Heart left ventricle (tissue), 16 donors: ENCODE measurements around the gene FANCE. TPM values are rescaled to one million over a fixed set of nuclear protein-coding genes. Genes with fewer than 3 reads are reported as not detected.
A peak's percentile ranks its signal among the peaks of the same experiment; 100 is the strongest.

Experiments used
- ATAC-seq, 4 donors: fragments of 200-7000 bp; cut with Tn5 transposase; one replicate each; pipeline ENCODE4 v1.9.1; 2020 to 2022; ENCODE audit warnings: moderate library complexity in 4 of 4, mild to moderate bottlenecking in 3 of 4, moderate number of reproducible peaks in 1 of 4
- DNase-seq, 5 donors: peaks; one replicate each; pipeline ENCODE4 v3.0.0-alpha.2; 2020
- H3K27ac ChIP-seq, 12 donors: fragments of 200-600 bp; sonication (generic) in 4 of 12; one replicate each; pipeline versions ENCODE4 v1.5.0 to v1.8.0; 2016 to 2022; ENCODE audit warnings: mild to moderate bottlenecking in 2 of 12
- H3K27me3 ChIP-seq, 9 donors: fragments of 200-600 bp; sonication (generic) in 2 of 9; one replicate each; pipeline versions ENCODE4 v1.5.1 to v1.8.0; 2016 to 2022; ENCODE audit warnings: mild to moderate bottlenecking in 3 of 9
- H3K36me3 ChIP-seq, 9 donors: fragments of 200-600 bp; sonication (generic) in 2 of 9; one replicate each; pipeline versions ENCODE4 v1.5.0 to v1.8.0; 2018 to 2022; ENCODE audit warnings: mild to moderate bottlenecking in 2 of 9
- H3K4me1 ChIP-seq, 12 donors: fragments of 200-600 bp; sonication (generic) in 4 of 12; one replicate each; pipeline versions ENCODE4 v1.5.0 to v1.8.0; 2016 to 2022; ENCODE audit warnings: mild to moderate bottlenecking in 3 of 12
- H3K4me3 ChIP-seq, 12 donors: fragments of 200-600 bp; sonication (generic) in 4 of 12; one replicate each; pipeline versions ENCODE4 v1.5.0 to v1.8.0; 2017 to 2022; ENCODE audit warnings: mild to moderate bottlenecking in 9 of 12, moderate library complexity in 4 of 12
- H3K9me3 ChIP-seq, 12 donors: fragments of 200-600 bp; sonication (generic) in 4 of 12; one replicate each; pipeline versions ENCODE4 v1.5.0 to v1.8.0; 2016 to 2022; ENCODE audit warnings: mild to moderate bottlenecking in 1 of 12
- CTCF ChIP-seq, 12 donors: fragments of 200-600 bp; sonication (generic) in 4 of 12; IDR thresholded peaks; one replicate each; pipeline versions ENCODE4 v1.5.0 to v1.8.0; 2018 to 2022; ENCODE audit warnings: antibody characterized with exemption in 12 of 12, mild to moderate bottlenecking in 5 of 12
- POLR2A ChIP-seq, 2 donors: fragments of 450-650 bp; IDR thresholded peaks; one replicate each; pipeline ENCODE4 v1.6.1; 2017; ENCODE audit warnings: antibody characterized with exemption in 2 of 2, mild to moderate bottlenecking in 2 of 2, moderate library complexity in 2 of 2
- WGBS, 4 donors: extraction: QIAGEN DNeasy Blood & Tissue Kit in 2 of 4; methylation state at CpG; one replicate each; pipeline versions ENCODE4 v1.1.5 to v1.1.7; 2013 to 2018; 5-methylcytosine and 5-hydroxymethylcytosine counted together
- intact Hi-C, 10 donors: fragments of 100-400 bp; cut with DNase I; formaldehyde crosslinking; loops; one replicate each; pipeline versions ENCODE4 v1.11.1 to v1.14.2; 2022
- polyA plus RNA-seq, 2 donors: library from polyadenylated mRNA; stranded (reverse); fragments of 200-250 nt; gene quantifications; one replicate each; pipeline ENCODE4 v1.2.3, GENCODE V29; 2013
- total RNA-seq, 9 donors: library from RNA; depleted of rRNA in 2 of 9; stranded (reverse); fragments of >200 nt in 2 of 9; fragmentation: NEBNext Ultra II Directional in 3 of 9; extraction: Animal tissue kit (Norgen Biotek cat#: 25700) in 3 of 9; gene quantifications; one replicate each; pipeline versions ENCODE4 v1.1.0 to v1.2.4, GENCODE V29; 2016 to 2023
- donor health status: ischemic (EF 13 %, LVEDD 7.1; RV severe dilation, severe dysfunction).
- donor health status: healthy with polysubstance abuse.
- donor health status: DM: no; HTN: yes; CAD: no.
- donor health status: DM: no; HTN: no; CAD: no.
- donor health status: ischemic (EF 25% LVEDD 6.9; RV normal size, moderate dysfunction).
- donor health status: ischemic (EF 25% LVEDD 5.7; RV mildly dilated, moderate dysfunction).
- donor health status: healthy.
- donor health status: DM: yes; HTN: yes; CAD: no.
- donor health status: ischemic (EF 35%, LVEDD 5.7; RV mildly dilated, moderate dysfunction).
- donor health status: nonischemic (EF 11% LVEDD 7.7; RV severe dilation, severe dysfunction).
- donor health status: DM: yes; HTN: yes; CAD: no.
- donor health status: PGD.
- donor health status: ischemic (EF 29% LVEDD 5.4; RV normal size, mild dysfunction).
- donor health status: nonischemic (EF 23%, LVEDD 6.1; RV moderate dilation, normal function).

FANCE gene
- total and polyA plus RNA-seq, 11 donors = 1.3 to 4.6 (median 3.6) TPM

GRCh38 chr6:35508542-35508941 is 56.4 kb downstream of the FANCE start:
- Histone ChIP-seq H3K27me3 (peaks cover 0 to 65% (median 10%) of the 10 kb centered on the region in 9 donors), H3K27ac (no peak overlapping the region), H3K36me3 (no peaks in the 10 kb centered on the region), H3K4me3 (no peak overlapping the region), H3K4me1 (peaks cover 0 to 11% (median 0%) of the 10 kb centered on the region in 12 donors), H3K9me3 (no peaks in the 10 kb centered on the region)
- intact Hi-C loops = no loop called here
- 53 to 67% (median 60%) methylated on average over 5 of the region's 5 CpGs for WGBS, 4 donors
- no peak for DNase-seq
- no peak for ATAC-seq
- no peak for TF ChIP-seq CTCF (IDR thresholded peaks at IDR 0.05)

GRCh38 chr6:35510916-35511561 is 58.9 kb downstream of the FANCE start:
- Histone ChIP-seq H3K36me3 (no peaks in the 10 kb centered on the region), H3K27ac (no peak overlapping the region), H3K4me3 (peak overlapping the region in 3 of 12 donors; percentile 15 to 31 (median 31)), H3K27me3 (peaks cover 0 to 52% (median 10%) of the 10 kb centered on the region in 9 donors), H3K9me3 (no peaks in the 10 kb centered on the region), H3K4me1 (peaks cover 0 to 11% (median 0%) of the 10 kb centered on the region in 12 donors)
- DNase-seq (peak in 1 of 5 donors; percentile 15), ATAC-seq (no peak)
- WGBS, 4 donors = 74 to 78% (median 75%) methylated on average over 7 of the region's 7 CpGs
- intact Hi-C loops = loop anchor here in 1 of 10 donors (10.0 kb wide), 1 partner anchor 134 kb away; no protein-coding TSS in a partner anchor
- TF ChIP-seq CTCF (IDR thresholded peaks at IDR 0.05) (no peak), POLR2A (IDR thresholded peaks at IDR 0.05) (no peak)

GRCh38 chr6:35511562-35511941 is 59.4 kb downstream of the FANCE start:
- Histone ChIP-seq H3K36me3 (no peaks in the 10 kb centered on the region), H3K27ac (no peak overlapping the region), H3K4me3 (peak overlapping the region in 7 of 12 donors; percentile 3 to 34 (median 24)), H3K27me3 (peaks cover 0 to 46% (median 10%) of the 10 kb centered on the region in 9 donors), H3K9me3 (no peaks in the 10 kb centered on the region), H3K4me1 (peaks cover 0 to 11% (median 0%) of the 10 kb centered on the region in 12 donors)
- ATAC-seq (peak in 1 of 4 donors; percentile 24), DNase-seq (peak in 1 of 5 donors; percentile 42)
- TF ChIP-seq CTCF (IDR thresholded peaks at IDR 0.05) = no peak
- TF ChIP-seq POLR2A (IDR thresholded peaks at IDR 0.05) = no peak
- intact Hi-C loops = loop anchor here in 1 of 10 donors (10.0 kb wide), 1 partner anchor 133 kb away; no protein-coding TSS in a partner anchor
- 19 to 38% (median 31%) methylated on average over 29 to 32 of the region's 32 CpGs for WGBS, 4 donors

GRCh38 chr6:35512006-35512405 is 59.9 kb downstream of the FANCE start:
- DNase-seq = no peak
- Histone ChIP-seq H3K9me3 (no peaks in the 10 kb centered on the region), H3K4me1 (peaks cover 0 to 11% (median 0%) of the 10 kb centered on the region in 12 donors), H3K36me3 (no peaks in the 10 kb centered on the region), H3K27ac (no peak overlapping the region), H3K27me3 (peaks cover 0 to 42% (median 7%) of the 10 kb centered on the region in 9 donors), H3K4me3 (peak overlapping the region in 3 of 12 donors; percentile 12 to 31 (median 24))
- WGBS, 4 donors = 8 to 16% (median 12%) methylated on average over 25 to 26 of the region's 26 CpGs
- intact Hi-C loops = loop anchor here in 1 of 10 donors (10.0 kb wide), 1 partner anchor 133 kb away; no protein-coding TSS in a partner anchor
- TF ChIP-seq POLR2A (IDR thresholded peaks at IDR 0.05) = no peak
- TF ChIP-seq CTCF (IDR thresholded peaks at IDR 0.05) = no peak
- ATAC-seq = no peak
